HepG2 (cell line): ENCODE results near the gene SLC22A23. TPM values are rescaled to one million over a fixed set of nuclear protein-coding genes. Genes with fewer than 3 reads are reported as not detected.

Source experiments
- ASH2L ChIP-seq: fragments of 300-600, 200-600 bp; sonication (generic); IDR thresholded peaks from 2 replicates; pipeline ENCODE4 v1.7.0; 2017; ENCODE audit warnings: low read depth, mild to moderate bottlenecking, moderate library complexity, mixed read lengths, low read length; ENCODE audit not compliant: insufficient read length
- CHCHD3 ChIP-seq: sonication (generic); formaldehyde crosslinking; IDR thresholded peaks from 2 replicates; pipeline ENCODE4 v1.8.0; 2022; ENCODE audit warnings: mild to moderate bottlenecking, missing genetic modification reagents, moderate library complexity
- FOXA1 ChIP-seq, 2 experiments: fragments of 450-650 bp in 1 of 2; sonication (generic) in 1 of 2; formaldehyde crosslinking in 1 of 2; IDR thresholded peaks; 2 replicates each; pipeline versions ENCODE4 v1.4.0 to v1.6.1; 2016 to 2020; ENCODE audit warnings: missing genetic modification reagents in 1 of 2
- FUBP1 ChIP-seq: sonication (generic); formaldehyde crosslinking; IDR thresholded peaks from 2 replicates; pipeline ENCODE4 v1.5.1; 2020; ENCODE audit warnings: missing genetic modification reagents, mild to moderate bottlenecking, borderline replicate concordance
- GTF2F1 ChIP-seq: fragments of 150-350 bp; IDR thresholded peaks from 2 replicates; pipeline ENCODE4 v1.6.1; 2014; ENCODE audit warnings: low read length
- MYC ChIP-seq: sonication (generic); formaldehyde crosslinking; IDR thresholded peaks from 2 replicates; pipeline ENCODE4 v1.9.0; 2021; ENCODE audit warnings: missing genetic modification reagents, borderline replicate concordance
- NCOA1 ChIP-seq: sonication (generic); formaldehyde crosslinking; IDR thresholded peaks from 2 replicates; pipeline ENCODE4 v1.9.0; 2021; ENCODE audit warnings: missing genetic modification reagents
- NCOA5 ChIP-seq: sonication (generic); formaldehyde crosslinking; IDR thresholded peaks from 2 replicates; pipeline ENCODE4 v1.4.0; 2020; ENCODE audit warnings: missing genetic modification reagents
- PRDM10 ChIP-seq: sonication (generic); formaldehyde crosslinking; IDR thresholded peaks from 2 replicates; pipeline ENCODE4 v1.4.0; 2020; ENCODE audit warnings: low read depth, missing genetic modification reagents
- TAF15 ChIP-seq: fragments of 200-400 bp; formaldehyde crosslinking; IDR thresholded peaks from one replicate; pipeline ENCODE4 v1.6.1; 2018; ENCODE audit warnings: mild to moderate bottlenecking, low read depth, low read length; ENCODE audit not compliant: poor library complexity, severe bottlenecking
- TEAD3 ChIP-seq: optimal IDR thresholded peaks from 2 replicates; pipeline ENCODE3; 2016; ENCODE audit warnings: borderline replicate concordance
- YY1 ChIP-seq: IDR thresholded peaks from 2 replicates; pipeline ENCODE4 v1.6.1; 2011; ENCODE audit warnings: low read length, low read depth, moderate library complexity, mild to moderate bottlenecking; ENCODE audit not compliant: insufficient read depth, insufficient replicate concordance
- ZBTB4 ChIP-seq: sonication (generic); formaldehyde crosslinking; IDR thresholded peaks from 2 replicates; pipeline ENCODE4 v1.4.0; 2020; ENCODE audit warnings: missing genetic modification reagents, mild to moderate bottlenecking, borderline replicate concordance
- ZHX1 ChIP-seq: sonication (generic); formaldehyde crosslinking; IDR thresholded peaks from 2 replicates; pipeline ENCODE4 v1.8.1; 2022; ENCODE audit warnings: low read depth, mild to moderate bottlenecking, missing genetic modification reagents
- ZMAT3 ChIP-seq: sonication (generic); formaldehyde crosslinking; conservative IDR thresholded peaks from 2 replicates; pipeline ENCODE4 v1.7.0; 2021; ENCODE audit warnings: missing genetic modification reagents
- ZNF34 ChIP-seq: sonication (generic); formaldehyde crosslinking; IDR thresholded peaks from 2 replicates; pipeline ENCODE4 v1.4.0; 2020; ENCODE audit warnings: mild to moderate bottlenecking, missing genetic modification reagents, borderline replicate concordance
- polyA plus RNA-seq, 8 experiments: library from polyadenylated mRNA; depleted of rRNA in 3 of 8; stranded (reverse) in 7 of 8; unstranded in 1 of 8; fragments of >200 nt; fragmentation: Illumina TruSeq in 4 of 8; extraction: Trizol in 4 of 8; gene quantifications; 2 replicates each; pipeline versions ENCODE4 v1.2.1 to v1.2.3, GENCODE V29; 2011 to 2016; ENCODE audit warnings: low read depth in 4 of 8, missing spikeins in 1 of 8, mixed read lengths in 1 of 8; ENCODE audit not compliant: insufficient read depth in 1 of 8
- total RNA-seq, 5 experiments: library from RNA; depleted of rRNA; stranded (reverse); fragments of >200 nt; fragmentation: Illumina TruSeq; extraction: Trizol; gene quantifications; 2 replicates each; pipeline ENCODE4 v1.2.3, GENCODE V29; 2016; ENCODE audit warnings: low read depth in 1 of 5

The SLC22A23 gene
- total and polyA plus RNA-seq, 2 of the 13 experiments (the other 11 are each of a cell fraction or from before 2014, with no cell fraction given), result 11.8 to 17.5 TPM

GRCh38 chr6:3411967-3412778, 44.7 kb downstream of the SLC22A23 start (continued):
- TF ChIP-seq ZBTB4 (CRISPR knock-in tag) (0 out of 2 replicates have a peak, but pooled peaks have one; percentile 58), MYC (CRISPR knock-in tag) (no peak), NCOA5 (CRISPR knock-in tag) (no peak), GTF2F1 (no peak), FOXA1 (IDR thresholded peaks at IDR 0.05) (no peak), FOXA1 (CRISPR knock-in tag; IDR thresholded peaks at IDR 0.05) (peak; percentile 91), CHCHD3 (no peak), PRDM10 (peak; percentile 41; the same call in 1 of the 2 replicates), ZMAT3 (CRISPR knock-in tag) (no peak), ASH2L (no peak), NCOA1 (CRISPR knock-in tag) (no peak; the same call in 1 of the 2 replicates), FUBP1 (CRISPR knock-in tag) (no peak), TEAD3 (CRISPR knock-in tag) (peak; percentile 52), TAF15 (no peak), YY1 (peak; percentile 30), ZHX1 (peak; percentile 98), ZNF34 (CRISPR knock-in tag) (no peak)
